Endodermal cell (in vitro differentiated cells): Measurements from ENCODE around the gene SPAG8. TPM values are rescaled to one million over a fixed set of nuclear protein-coding genes. Genes with fewer than 3 reads are reported as not detected.

Experiments used
- DNase-seq: peaks from one replicate; pipeline ENCODE4 v3.0.0-alpha.2; 2017
- H3K27ac ChIP-seq: 2 replicates; pipeline ENCODE4 v1.5.1; 2013; ENCODE audit warnings: mild to moderate bottlenecking, low read depth, low read length, moderate library complexity
- H3K27me3 ChIP-seq: 2 replicates; pipeline ENCODE4 v1.6.1; 2013; ENCODE audit warnings: mild to moderate bottlenecking, low read length, moderate library complexity; ENCODE audit not compliant: insufficient read depth, control insufficient read depth, poor library complexity, severe bottlenecking
- H3K36me3 ChIP-seq: 2 replicates; pipeline ENCODE4 v1.7.0; 2013; ENCODE audit warnings: mild to moderate bottlenecking, low read length, moderate library complexity; ENCODE audit not compliant: control insufficient read depth, insufficient read depth
- H3K4me1 ChIP-seq: one replicate; pipeline ENCODE4 v1.7.0; 2013; ENCODE audit warnings: low read length; ENCODE audit not compliant: control insufficient read depth, insufficient read depth
- H3K4me3 ChIP-seq: 2 replicates; pipeline ENCODE4 v1.5.1; 2013; ENCODE audit warnings: mild to moderate bottlenecking, low read length, moderate library complexity
- H3K9ac ChIP-seq: 2 replicates; pipeline ENCODE4 v1.6.1; 2013; ENCODE audit warnings: mild to moderate bottlenecking, low read length, moderate library complexity; ENCODE audit not compliant: poor library complexity, severe bottlenecking; ENCODE audit errors: extremely low read depth
- H3K9me3 ChIP-seq: 2 replicates; pipeline ENCODE4 v1.6.1; 2013; ENCODE audit warnings: mild to moderate bottlenecking, low read length, moderate library complexity; ENCODE audit not compliant: control insufficient read depth
- H3K27ac Mint-ChIP-seq: 2 replicates; pipeline ENCODE4 v1.8.0; 2020; ENCODE audit warnings: mixed read lengths
- H3K27me3 Mint-ChIP-seq: 2 replicates; pipeline ENCODE4 v1.8.0; 2021; ENCODE audit warnings: mild to moderate bottlenecking, mixed read lengths; ENCODE audit not compliant: insufficient read depth
- H3K36me3 Mint-ChIP-seq: 2 replicates; pipeline ENCODE4 v1.8.0; 2020; ENCODE audit warnings: low read depth, mixed read lengths
- H3K4me1 Mint-ChIP-seq: 2 replicates; pipeline ENCODE4 v1.8.0; 2020; ENCODE audit warnings: mixed read lengths
- H3K4me3 Mint-ChIP-seq: 2 replicates; pipeline ENCODE4 v1.8.0; 2020; ENCODE audit warnings: mild to moderate bottlenecking, moderate library complexity, mixed read lengths
- H3K9me3 Mint-ChIP-seq: 2 replicates; pipeline ENCODE4 v1.8.0; 2020; ENCODE audit warnings: mild to moderate bottlenecking, mixed read lengths
- WGBS, 2 experiments: methylation state at CpG; one replicate each; pipeline versions ENCODE4 v1.1.5 to v1.1.7; 2013; ENCODE audit warnings: missing lambda C conversion rate in 2 of 2, mixed read lengths in 1 of 2; ENCODE audit not compliant: insufficient coverage in 1 of 2, insufficient read length in 1 of 2; 5-methylcytosine and 5-hydroxymethylcytosine counted together
- long read RNA-seq, 4 experiments: library from polyadenylated mRNA in 2 of 4; library from RNA in 1 of 4; library from capped mRNA in 1 of 4; stranded (forward) in 3 of 4; unstranded in 1 of 4; transcript quantifications; one replicate each; pipeline ENCODE4 v2.0.0, GENCODE V29; 2020 to 2021; ENCODE audit warnings: inconsistent platforms in 1 of 4
- polyA plus RNA-seq, 2 experiments: library from polyadenylated mRNA; stranded (reverse); fragments of 50-300 nt; gene quantifications; one replicate each; pipeline ENCODE4 v1.2.3, GENCODE V29; 2013
- total RNA-seq, 2 donors: library from RNA; stranded (reverse); fragmentation: NEBNext Ultra II Directional in 1 of 2; extraction: Animal tissue kit (Norgen Biotek cat#: 25700) in 1 of 2; gene quantifications; 2 replicates in 1 of 2; 3 replicates in 1 of 2; pipeline ENCODE4 v1.2.1, GENCODE V29; 2021
- TF ChIP-seq, protein P1 (sequence below): fragments of 200-600 bp; sonication (generic); conservative IDR thresholded peaks from 2 replicates; pipeline ENCODE4 v1.5.0; 2021; ENCODE audit warnings: antibody characterized with exemption, mild to moderate bottlenecking

Gene SPAG8, protein sequence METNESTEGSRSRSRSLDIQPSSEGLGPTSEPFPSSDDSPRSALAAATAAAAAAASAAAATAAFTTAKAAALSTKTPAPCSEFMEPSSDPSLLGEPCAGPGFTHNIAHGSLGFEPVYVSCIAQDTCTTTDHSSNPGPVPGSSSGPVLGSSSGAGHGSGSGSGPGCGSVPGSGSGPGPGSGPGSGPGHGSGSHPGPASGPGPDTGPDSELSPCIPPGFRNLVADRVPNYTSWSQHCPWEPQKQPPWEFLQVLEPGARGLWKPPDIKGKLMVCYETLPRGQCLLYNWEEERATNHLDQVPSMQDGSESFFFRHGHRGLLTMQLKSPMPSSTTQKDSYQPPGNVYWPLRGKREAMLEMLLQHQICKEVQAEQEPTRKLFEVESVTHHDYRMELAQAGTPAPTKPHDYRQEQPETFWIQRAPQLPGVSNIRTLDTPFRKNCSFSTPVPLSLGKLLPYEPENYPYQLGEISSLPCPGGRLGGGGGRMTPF
- 1 to 10 TPM; 1.2 to 1.4 TPM for total RNA-seq
- 2.2 TPM for polyA plus RNA-seq (2013, experiment 1 of 2)
- 1.9 TPM for polyA plus RNA-seq (2013, experiment 2 of 2)
- long read RNA-seq, experiment 1 = 0 reads
- long read RNA-seq, experiment 2, partial matches to known transcripts = 0 of 1 reads
- long read RNA-seq, experiment 2, other reads (novel, unspliced or antisense) = 1 of 1 reads
- long read RNA-seq, experiment 3, partial matches to known transcripts = 1 of 3 reads
- long read RNA-seq, experiment 3, other reads (novel, unspliced or antisense) = 1 of 3 reads
- long read RNA-seq, experiment 4, partial matches to known transcripts = 1 of 2 reads
- long read RNA-seq, experiment 4, other reads (novel, unspliced or antisense) = 1 of 2 reads

DNA sequence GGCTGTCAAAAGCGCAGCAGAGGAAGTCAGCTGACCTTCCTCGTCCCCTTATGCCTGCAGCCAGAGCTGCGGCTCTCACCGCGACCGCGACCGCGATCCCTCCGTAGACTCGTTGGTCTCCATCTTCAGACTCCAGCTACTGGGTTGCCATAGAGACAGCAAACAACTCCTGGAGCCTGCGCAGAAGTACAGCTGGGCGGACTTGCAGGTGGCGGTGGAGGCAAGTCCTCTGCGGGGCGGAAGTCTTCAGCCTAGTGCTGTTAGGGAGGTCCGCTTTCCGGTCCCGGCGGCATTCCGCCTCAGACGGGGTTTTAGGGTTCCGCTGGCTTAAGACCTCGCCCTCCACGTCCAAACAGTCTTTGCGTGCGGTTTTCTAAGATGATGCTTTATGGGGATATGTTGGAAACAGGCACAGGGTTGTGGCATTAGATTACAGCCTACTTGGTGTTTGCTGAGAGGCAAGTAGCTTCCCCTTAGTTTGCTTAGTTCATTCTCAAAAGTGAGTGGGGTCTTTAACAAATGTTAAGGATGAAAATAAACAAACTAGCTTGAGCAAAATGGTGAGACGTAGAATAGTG is at the start of gene SPAG8:
Gene SPAG8 (minus strand): TSS at position 238 of the 578 bp plus-strand sequence. CDS start 115 bp downstream, at position 123.
- H3K36me3 ChIP-seq = peaks cover 11% of the 10 kb centered on the region
- H3K27ac ChIP-seq = peak within 1 kb of the TSS; percentile 6
- TF ChIP-seq, protein P1, sequence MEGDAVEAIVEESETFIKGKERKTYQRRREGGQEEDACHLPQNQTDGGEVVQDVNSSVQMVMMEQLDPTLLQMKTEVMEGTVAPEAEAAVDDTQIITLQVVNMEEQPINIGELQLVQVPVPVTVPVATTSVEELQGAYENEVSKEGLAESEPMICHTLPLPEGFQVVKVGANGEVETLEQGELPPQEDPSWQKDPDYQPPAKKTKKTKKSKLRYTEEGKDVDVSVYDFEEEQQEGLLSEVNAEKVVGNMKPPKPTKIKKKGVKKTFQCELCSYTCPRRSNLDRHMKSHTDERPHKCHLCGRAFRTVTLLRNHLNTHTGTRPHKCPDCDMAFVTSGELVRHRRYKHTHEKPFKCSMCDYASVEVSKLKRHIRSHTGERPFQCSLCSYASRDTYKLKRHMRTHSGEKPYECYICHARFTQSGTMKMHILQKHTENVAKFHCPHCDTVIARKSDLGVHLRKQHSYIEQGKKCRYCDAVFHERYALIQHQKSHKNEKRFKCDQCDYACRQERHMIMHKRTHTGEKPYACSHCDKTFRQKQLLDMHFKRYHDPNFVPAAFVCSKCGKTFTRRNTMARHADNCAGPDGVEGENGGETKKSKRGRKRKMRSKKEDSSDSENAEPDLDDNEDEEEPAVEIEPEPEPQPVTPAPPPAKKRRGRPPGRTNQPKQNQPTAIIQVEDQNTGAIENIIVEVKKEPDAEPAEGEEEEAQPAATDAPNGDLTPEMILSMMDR = no peak
- H3K4me3 ChIP-seq = peak within 1 kb of the TSS; percentile 78
- no peaks in the 10 kb centered on the region for H3K9me3 ChIP-seq
- DNase-seq = peak; percentile 98
- H3K9me3 Mint-ChIP-seq = no peaks in the 10 kb centered on the region
- H3K27me3 ChIP-seq = peaks cover 3% of the 10 kb centered on the region
- peaks cover 8% of the 10 kb centered on the region for H3K36me3 Mint-ChIP-seq
- whole genome bisulfite sequencing, 2 experiments = 6 to 8% methylated on average over 13 to 28 of the region's 28 CpGs
- H3K4me3 Mint-ChIP-seq = peak within 1 kb of the TSS; percentile 60
- H3K27ac Mint-ChIP-seq = peak within 1 kb of the TSS; percentile 87
- no peak within 1 kb of the TSS for H3K9ac ChIP-seq
- H3K4me1 Mint-ChIP-seq = peaks cover 19% of the 10 kb centered on the region
- peaks cover 6% of the 10 kb centered on the region for H3K27me3 Mint-ChIP-seq
- no peaks in the 10 kb centered on the region for H3K4me1 ChIP-seq

DNA sequence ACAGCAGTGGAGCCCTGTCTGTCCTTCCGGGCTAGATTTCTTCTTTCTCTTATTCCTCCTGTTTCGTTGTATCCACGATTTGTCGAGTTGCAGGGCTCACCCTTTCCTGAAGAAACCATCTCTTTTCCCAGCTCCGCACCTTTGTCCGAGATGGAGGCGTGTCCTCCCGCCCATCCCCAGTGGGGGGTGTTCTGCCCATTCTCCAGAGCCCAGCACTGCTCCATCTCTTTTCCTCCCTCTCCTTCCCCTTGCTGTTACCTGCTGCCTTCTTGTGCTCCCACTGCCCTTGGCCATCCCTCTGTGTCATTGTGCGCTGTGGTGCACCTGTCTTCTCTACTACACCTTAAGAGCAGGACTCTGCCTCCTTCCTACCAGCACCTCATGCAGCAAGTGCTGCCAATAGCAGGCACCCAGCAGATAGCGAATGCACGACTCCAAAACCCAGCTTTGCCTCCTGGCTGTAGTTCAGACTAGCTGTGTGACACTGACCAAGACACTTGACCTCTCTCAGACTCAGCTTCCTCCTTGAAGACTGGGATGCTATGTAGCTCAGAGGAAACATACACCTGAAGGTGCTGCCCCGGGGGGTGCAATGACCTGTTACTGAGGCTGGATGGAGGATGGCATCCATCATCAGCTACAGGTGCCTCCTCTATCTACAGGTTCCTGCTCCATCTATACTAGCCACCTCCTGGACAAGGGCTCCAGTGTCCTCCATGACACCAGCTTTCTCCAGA is 49.3 kb upstream of the SPAG8 start:
- DNase-seq = peak; percentile 45
- no peak overlapping the region for H3K27ac ChIP-seq
- peaks cover 43% of the 10 kb centered on the region for H3K27me3 Mint-ChIP-seq
- H3K4me1 ChIP-seq = no peaks in the 10 kb centered on the region
- H3K4me3 ChIP-seq = no peak overlapping the region
- H3K36me3 Mint-ChIP-seq = no peaks in the 10 kb centered on the region
- no peaks in the 10 kb centered on the region for H3K9me3 Mint-ChIP-seq
- H3K9ac ChIP-seq = no peak overlapping the region
- H3K27me3 ChIP-seq = peaks cover 10% of the 10 kb centered on the region
- peaks cover 3% of the 10 kb centered on the region for H3K4me1 Mint-ChIP-seq
- H3K36me3 ChIP-seq = no peaks in the 10 kb centered on the region
- no peak overlapping the region for H3K4me3 Mint-ChIP-seq
- H3K27ac Mint-ChIP-seq = no peak overlapping the region
- no peaks in the 10 kb centered on the region for H3K9me3 ChIP-seq
- WGBS, 2 experiments = 71 to 82% methylated on average over 11 to 12 of the region's 12 CpGs
- TF ChIP-seq, protein P1 = no peak

DNA sequence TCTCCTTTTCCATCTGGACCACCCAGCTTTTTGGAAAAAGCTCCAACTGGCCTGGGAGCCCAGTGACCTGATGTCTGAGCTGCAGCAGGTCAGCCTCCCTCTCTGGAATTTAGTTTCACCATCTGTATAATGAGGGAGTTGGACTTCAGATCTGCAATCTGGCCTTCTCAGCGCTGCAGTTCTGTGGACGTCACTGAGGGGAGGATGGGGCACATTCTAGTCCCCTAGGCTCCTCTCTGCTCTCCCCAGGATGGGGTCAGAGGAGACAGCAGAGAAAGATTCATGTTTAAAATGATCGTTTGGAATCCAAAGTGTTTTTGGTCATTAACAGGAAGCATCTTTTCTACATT is 47.9 kb upstream of the SPAG8 start:
- Mint-ChIP-seq H3K4me3 (no peak overlapping the region), H3K27me3 (peaks cover 41% of the 10 kb centered on the region), H3K27ac (no peak overlapping the region), H3K36me3 (no peaks in the 10 kb centered on the region), H3K4me1 (peaks cover 3% of the 10 kb centered on the region), H3K9me3 (no peaks in the 10 kb centered on the region)
- DNase-seq = peak; percentile 28
- no peak overlapping the region for H3K9ac ChIP-seq
- H3K4me1 ChIP-seq = no peaks in the 10 kb centered on the region
- H3K27me3 ChIP-seq = peaks cover 10% of the 10 kb centered on the region
- no peak overlapping the region for H3K27ac ChIP-seq
- no peak overlapping the region for H3K4me3 ChIP-seq
- H3K9me3 ChIP-seq = no peaks in the 10 kb centered on the region
- no peaks in the 10 kb centered on the region for H3K36me3 ChIP-seq
- TF ChIP-seq, protein P1 = no peak
- 84 to 90% methylated on average over 2 to 3 of the region's 3 CpGs for WGBS, 2 experiments
